Upper lobe of left lung (tissue), 6 donors: ENCODE data around the gene SLC15A4. TPM values are rescaled to one million over a fixed set of nuclear protein-coding genes. Genes with fewer than 3 reads are reported as not detected.

Experiments
- ATAC-seq, 2 donors: fragments of 200-7000 bp; cut with Tn5 transposase; one replicate each; pipeline ENCODE4 v1.9.1; 2022; ENCODE audit warnings: mild to moderate bottlenecking in 2 of 2, moderate library complexity in 2 of 2; ENCODE audit not compliant: low FRiP score in 2 of 2
- DNase-seq, 2 donors: peaks; one replicate each; pipeline ENCODE4 v3.0.0-alpha.2; 2019 to 2020
- H3K27ac ChIP-seq, 4 donors: fragments of 200-600 bp; sonication (generic); one replicate each; pipeline ENCODE4 v1.5.1; 2016 to 2019
- H3K27me3 ChIP-seq, 4 donors: fragments of 200-600 bp; sonication (generic); one replicate each; pipeline ENCODE4 v1.5.1; 2017 to 2019
- H3K36me3 ChIP-seq, 4 donors: fragments of 200-600 bp; sonication (generic); one replicate each; pipeline ENCODE4 v1.5.1; 2016 to 2019
- H3K4me1 ChIP-seq, 4 donors: fragments of 200-600 bp; sonication (generic); one replicate each; pipeline ENCODE4 v1.5.1; 2018 to 2019
- H3K4me3 ChIP-seq, 4 donors: fragments of 200-600 bp; sonication (generic); one replicate each; pipeline ENCODE4 v1.5.1; 2017 to 2019; ENCODE audit warnings: mild to moderate bottlenecking in 2 of 4, moderate library complexity in 1 of 4
- H3K9me3 ChIP-seq, 4 donors: fragments of 200-600 bp; sonication (generic); one replicate each; pipeline ENCODE4 v1.5.1; 2018 to 2019
- EP300 ChIP-seq, 4 donors: sonication (generic); formaldehyde crosslinking; IDR thresholded peaks; one replicate each; pipeline ENCODE4 v1.5.1; 2017; ENCODE audit warnings: antibody characterized with exemption in 4 of 4, control low read depth in 2 of 4
- POLR2A ChIP-seq, 4 donors: fragments of 450-650 bp; IDR thresholded peaks; one replicate each; pipeline ENCODE4 v1.5.1; 2016 to 2017; ENCODE audit warnings: antibody characterized with exemption in 4 of 4, mild to moderate bottlenecking in 2 of 4
- POLR2AphosphoS5 ChIP-seq, 2 donors: sonication (generic); formaldehyde crosslinking; IDR thresholded peaks; one replicate each; pipeline ENCODE4 v1.5.1; 2017; ENCODE audit warnings: antibody characterized with exemption in 2 of 2
- WGBS, 2 donors: methylation state at CpG; one replicate each; pipeline ENCODE4 v1.1.5; 2017 to 2018; 5-methylcytosine and 5-hydroxymethylcytosine counted together
- total RNA-seq, 6 donors: library from RNA; depleted of rRNA in 4 of 6; stranded (reverse); fragments of >200 nt in 4 of 6; gene quantifications; one replicate each; pipeline versions ENCODE4 v1.1.0 to v1.2.1, GENCODE V29; 2016 to 2021
- TF ChIP-seq, protein P1 (sequence below), 6 experiments: fragments of 450-650 bp in 4 of 6; fragments of 200-600 bp in 2 of 6; sonication (generic) in 2 of 6; IDR thresholded peaks; one replicate each; pipeline ENCODE4 v1.5.1; 2016 to 2019; ENCODE audit warnings: antibody characterized with exemption in 6 of 6
- donor health status: DM: no; HTN: no; CAD: no; lungs with moderate emphysema.
- donor health status: DM: no; HTN: yes; CAD: no; lungs with severe emphysema.

The SLC15A4 gene
- total RNA-seq, 6 donors from 2014 or later = 21.0 to 58.7 (median 32.8) TPM

GRCh38 chr12:128791395-128792322 lies 32.1 kb downstream of the SLC15A4 start:
- H3K27me3 ChIP-seq = no peaks in the 10 kb centered on the region
- H3K36me3 ChIP-seq = peaks cover 0 to 56% (median 32%) of the 10 kb centered on the region in 4 donors
- DNase-seq = no peak
- peaks cover 10 to 26% (median 16%) of the 10 kb centered on the region in 4 donors for H3K4me1 ChIP-seq
- no peak for TF ChIP-seq POLR2A (IDR thresholded peaks at IDR 0.05)
- TF ChIP-seq POLR2AphosphoS5 (IDR thresholded peaks at IDR 0.05) = no peak
- no peak for TF ChIP-seq EP300 (IDR thresholded peaks at IDR 0.05)
- TF ChIP-seq, protein P1, sequence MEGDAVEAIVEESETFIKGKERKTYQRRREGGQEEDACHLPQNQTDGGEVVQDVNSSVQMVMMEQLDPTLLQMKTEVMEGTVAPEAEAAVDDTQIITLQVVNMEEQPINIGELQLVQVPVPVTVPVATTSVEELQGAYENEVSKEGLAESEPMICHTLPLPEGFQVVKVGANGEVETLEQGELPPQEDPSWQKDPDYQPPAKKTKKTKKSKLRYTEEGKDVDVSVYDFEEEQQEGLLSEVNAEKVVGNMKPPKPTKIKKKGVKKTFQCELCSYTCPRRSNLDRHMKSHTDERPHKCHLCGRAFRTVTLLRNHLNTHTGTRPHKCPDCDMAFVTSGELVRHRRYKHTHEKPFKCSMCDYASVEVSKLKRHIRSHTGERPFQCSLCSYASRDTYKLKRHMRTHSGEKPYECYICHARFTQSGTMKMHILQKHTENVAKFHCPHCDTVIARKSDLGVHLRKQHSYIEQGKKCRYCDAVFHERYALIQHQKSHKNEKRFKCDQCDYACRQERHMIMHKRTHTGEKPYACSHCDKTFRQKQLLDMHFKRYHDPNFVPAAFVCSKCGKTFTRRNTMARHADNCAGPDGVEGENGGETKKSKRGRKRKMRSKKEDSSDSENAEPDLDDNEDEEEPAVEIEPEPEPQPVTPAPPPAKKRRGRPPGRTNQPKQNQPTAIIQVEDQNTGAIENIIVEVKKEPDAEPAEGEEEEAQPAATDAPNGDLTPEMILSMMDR (IDR thresholded peaks at IDR 0.05) = no peak
- peak overlapping the region in 1 of 4 donors; percentile 44 for H3K27ac ChIP-seq
- no peak overlapping the region for H3K4me3 ChIP-seq
- WGBS, 2 donors = 87 to 90% methylated on average over 22 to 24 of the region's 24 CpGs
- ATAC-seq = peak in 1 of 2 donors; percentile 47
- H3K9me3 ChIP-seq = no peaks in the 10 kb centered on the region

- Histone ChIP-seq H3K4me1 (peaks cover 10 to 19% (median 15%) of the 10 kb centered on the region in 4 donors), H3K9me3 (no peaks in the 10 kb centered on the region), H3K36me3 (peaks cover 0 to 53% (median 29%) of the 10 kb centered on the region in 4 donors), H3K27me3 (no peaks in the 10 kb centered on the region), H3K27ac (no peak overlapping the region), H3K4me3 (no peak overlapping the region)
- WGBS, 2 donors = 88 to 95% methylated on average over 9 to 15 of the region's 15 CpGs
- ATAC-seq (no peak), DNase-seq (no peak)
- TF ChIP-seq, protein P1 (IDR thresholded peaks at IDR 0.05) = no peak
- TF ChIP-seq POLR2AphosphoS5 (IDR thresholded peaks at IDR 0.05) = no peak
- no peak for TF ChIP-seq EP300 (IDR thresholded peaks at IDR 0.05)
- no peak for TF ChIP-seq POLR2A (IDR thresholded peaks at IDR 0.05)
These were observed 32.9 kb downstream of the SLC15A4 start for GRCh38 chr12:128790653-128791373.

GRCh38 chr12:128790221-128790620 lies 33.5 kb downstream of the SLC15A4 start:
- ATAC-seq (no peak), DNase-seq (no peak)
- Histone ChIP-seq H3K36me3 (peaks cover 0 to 47% (median 23%) of the 10 kb centered on the region in 4 donors), H3K27ac (no peak overlapping the region), H3K9me3 (no peaks in the 10 kb centered on the region), H3K4me3 (no peak overlapping the region), H3K27me3 (no peaks in the 10 kb centered on the region), H3K4me1 (peaks cover 10 to 14% (median 12%) of the 10 kb centered on the region in 4 donors)
- 76 to 92% methylated on average over 5 to 11 of the region's 11 CpGs for WGBS, 2 donors
- TF ChIP-seq, protein P1 (IDR thresholded peaks at IDR 0.05) = no peak
- TF ChIP-seq EP300 (IDR thresholded peaks at IDR 0.05) (no peak), POLR2A (IDR thresholded peaks at IDR 0.05) (no peak), POLR2AphosphoS5 (IDR thresholded peaks at IDR 0.05) (no peak)

- 65 to 75% methylated on average over 12 of the region's 12 CpGs for WGBS, 2 donors
- Histone ChIP-seq H3K27me3 (no peaks in the 10 kb centered on the region), H3K4me1 (peaks cover 4 to 8% (median 5%) of the 10 kb centered on the region in 4 donors), H3K27ac (no peak overlapping the region), H3K4me3 (no peak overlapping the region), H3K36me3 (peaks cover 0 to 39% (median 23%) of the 10 kb centered on the region in 4 donors), H3K9me3 (no peaks in the 10 kb centered on the region)
- no peak for TF ChIP-seq POLR2A (IDR thresholded peaks at IDR 0.05)
- TF ChIP-seq POLR2AphosphoS5 (IDR thresholded peaks at IDR 0.05) = no peak
- TF ChIP-seq, protein P1 (IDR thresholded peaks at IDR 0.05) = no peak
- no peak for TF ChIP-seq EP300 (IDR thresholded peaks at IDR 0.05)
- no peak for DNase-seq
- peak in 1 of 2 donors; percentile 60 for ATAC-seq
These were observed 34.3 kb downstream of the SLC15A4 start for GRCh38 chr12:128789356-128789929.
